ENCODE data around the gene RD3L.

RD3L gene

GRCh38 chr14:103890821-103891666 lies 51.3 kb downstream of the RD3L start:
- H3K4me1 ChIP-seq (ENCODE audit: control insufficient read depth, low read depth, low read length), result peaks cover under 1% of the 10 kb centered on the region
- H3K9me3 ChIP-seq (ENCODE audit: control insufficient read depth, low read depth, low read length), result no peaks in the 10 kb centered on the region
- H3K9ac ChIP-seq (ENCODE audit: low read length), result no peak overlapping the region
- H3K36me3 ChIP-seq (ENCODE audit: control insufficient read depth, low read depth, low read length), result no peaks in the 10 kb centered on the region
- H3K27ac ChIP-seq (ENCODE audit: low read length), result no peak overlapping the region
- no peaks in the 10 kb centered on the region for H3K27me3 ChIP-seq (ENCODE audit: control insufficient read depth, insufficient read depth, low read length)
- no peak overlapping the region for H3K4me3 ChIP-seq (ENCODE audit: low read length)

Data from iPS-18a (cell line).